HG03175 (cell line): ENCODE data around the gene HOXA11.

Experiments used
- ATAC-seq: cut with Tn5 transposase; IDR thresholded peaks from one replicate; pipeline ENCODE4 v1.9.1; 2021; ENCODE audit warnings: mild to moderate bottlenecking, moderate library complexity; ENCODE audit not compliant: unreplicated experiment

Gene HOXA11

GRCh38 chr7:27148756-27149641 is 36.0 kb downstream of the HOXA11 start:
- no peak for ATAC-seq

DNA sequence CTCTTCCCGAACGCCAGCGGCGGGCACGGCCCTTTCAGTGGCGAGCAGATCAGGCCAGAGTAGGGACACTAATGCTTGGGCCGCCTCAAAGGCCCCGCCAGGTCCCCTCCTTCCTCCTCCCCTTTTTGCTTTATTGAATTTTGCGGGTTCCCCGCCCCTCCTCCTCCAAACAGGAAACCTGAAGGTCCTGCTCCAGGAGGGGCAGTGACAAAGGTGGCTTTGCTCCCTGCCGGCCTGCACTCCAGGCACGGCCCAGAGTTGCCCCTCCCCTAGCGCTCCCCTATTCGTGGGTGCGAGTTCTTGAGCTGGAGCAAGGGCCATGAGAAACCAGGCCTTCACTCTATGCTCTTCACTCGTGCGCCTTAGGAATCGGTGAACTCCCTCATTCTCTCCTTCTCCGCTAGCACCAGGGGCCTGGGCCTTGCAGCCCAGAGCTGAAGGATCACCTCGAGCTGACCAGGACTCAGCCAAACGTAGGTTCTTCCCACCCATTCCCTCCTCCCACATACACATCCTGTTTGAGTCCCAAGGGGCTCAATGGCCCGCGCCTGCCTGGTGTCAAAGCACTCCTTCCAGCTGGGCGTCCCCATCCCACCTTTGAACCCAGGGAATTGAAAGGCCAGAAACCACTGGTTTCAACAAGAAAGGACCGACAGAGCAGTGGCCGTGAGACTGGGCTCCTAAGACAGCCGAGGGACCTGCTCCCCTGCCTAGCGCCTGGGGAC is 36.8 kb downstream of the HOXA11 start:
- ATAC-seq, result no peak

- no peak for ATAC-seq
These were observed 37.6 kb downstream of the HOXA11 start, which contains the start of gene HOXA6 for GRCh38 chr7:27147199-27148030. Gene HOXA6, minus strand, starts transcription at chr7:27147774. Its CDS starts 25 bp downstream, at chr7:27147749.

DNA sequence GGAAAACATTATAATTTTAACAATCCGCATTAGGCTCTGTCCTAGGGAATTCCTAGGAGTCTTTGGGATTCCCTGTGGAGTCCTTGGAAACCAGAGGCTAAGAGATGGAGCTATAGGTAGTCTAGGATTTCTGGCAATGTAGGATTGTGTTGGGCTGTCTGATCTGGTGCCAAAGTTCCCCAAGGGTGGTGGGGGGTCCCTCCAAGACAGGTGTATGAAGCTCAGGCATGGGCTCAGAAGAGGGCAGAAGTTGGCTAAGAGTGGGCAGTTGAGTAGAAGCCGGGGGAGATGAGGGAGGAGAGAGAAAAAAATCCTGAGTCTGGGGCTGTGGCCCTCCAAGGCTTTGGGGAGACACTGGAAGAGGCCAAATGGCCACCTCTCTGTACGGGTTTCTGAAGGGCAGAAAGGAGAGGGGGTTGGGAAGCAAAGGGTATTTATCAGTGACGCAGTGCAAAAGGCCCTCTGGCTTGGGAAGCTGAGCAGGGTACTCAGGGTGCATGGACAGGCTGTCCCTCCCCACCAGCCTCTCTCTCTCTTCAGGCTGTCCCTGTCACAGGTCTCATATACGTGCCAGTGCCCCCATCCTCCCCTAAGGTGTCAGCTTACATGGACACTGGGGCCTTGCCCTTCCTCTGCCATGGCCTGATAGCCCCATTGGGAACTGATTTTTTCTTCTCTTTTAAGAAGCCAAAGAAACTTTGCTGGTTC is 38.4 kb downstream of the HOXA11 start:
- ATAC-seq, result no peak

GRCh38 chr7:27145914-27146412 is 39.1 kb downstream of the HOXA11 start:
- ATAC-seq, result no peak

GRCh38 chr7:27145165-27145913 is 39.7 kb downstream of the HOXA11 start:
- no peak for ATAC-seq

DNA sequence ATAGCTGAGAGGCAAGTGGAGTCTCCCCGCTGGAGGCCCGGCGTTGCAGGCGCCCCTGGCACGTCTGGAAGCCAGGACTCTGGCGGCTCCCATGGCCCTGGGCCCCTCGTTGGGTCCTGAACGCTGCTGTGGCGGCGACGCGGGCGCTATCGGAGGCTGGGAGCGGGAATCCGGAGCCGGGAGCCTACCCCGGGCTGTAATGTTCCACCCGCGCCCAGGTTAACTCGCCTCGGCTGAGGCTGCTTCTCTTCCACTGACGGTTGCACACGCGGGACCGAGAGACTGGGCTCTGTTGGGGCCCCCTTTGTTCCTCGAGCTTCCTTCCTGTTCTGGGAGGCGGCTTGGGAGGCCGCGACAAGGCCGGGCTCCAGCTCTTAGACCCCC is 40.3 kb downstream of the HOXA11 start:
- no peak for ATAC-seq

- ATAC-seq, result no peak
These were observed 40.9 kb downstream of the HOXA11 start for GRCh38 chr7:27143950-27144780.

DNA sequence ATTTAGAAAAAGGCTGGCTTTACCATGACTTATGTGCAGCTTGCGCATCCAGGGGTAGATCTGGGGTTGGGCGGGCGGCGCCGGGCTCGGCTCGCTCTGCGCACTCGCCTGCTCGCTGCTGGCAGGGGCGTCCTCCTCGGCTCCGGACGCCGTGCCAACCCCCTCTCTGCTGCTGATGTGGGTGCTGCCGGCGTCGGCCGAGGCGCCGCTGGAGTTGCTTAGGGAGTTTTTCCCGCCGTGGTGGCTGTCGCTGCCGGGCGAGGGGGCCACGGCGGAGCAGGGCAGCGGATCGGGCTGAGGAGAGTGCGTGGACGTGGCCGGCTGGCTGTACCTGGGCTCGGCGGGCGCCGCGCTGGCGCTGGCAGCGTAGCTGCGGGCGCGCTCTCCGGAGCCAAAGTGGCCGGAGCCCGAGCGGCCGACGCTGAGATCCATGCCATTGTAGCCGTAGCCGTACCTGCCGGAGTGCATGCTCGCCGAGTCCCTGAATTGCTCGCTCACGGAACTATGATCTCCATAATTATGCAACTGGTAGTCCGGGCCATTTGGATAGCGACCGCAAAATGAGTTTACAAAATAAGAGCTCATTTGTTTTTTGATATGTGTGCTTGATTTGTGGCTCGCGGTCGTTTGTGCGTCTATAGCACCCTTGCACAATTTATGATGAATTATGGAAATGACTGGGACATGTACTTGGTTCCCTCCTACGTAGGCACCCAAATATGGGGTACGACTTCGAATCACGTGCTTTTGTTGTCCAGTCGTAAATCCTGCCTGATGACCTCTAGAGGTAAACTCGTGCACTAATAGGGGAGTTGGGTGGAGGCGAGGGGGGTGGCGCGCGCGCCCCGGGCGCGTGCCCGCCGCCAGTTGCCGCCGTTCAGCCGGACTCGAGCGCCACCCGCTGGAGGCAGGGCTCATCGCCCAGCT is 41.7 kb downstream of the HOXA11 start, which contains the start of gene HOXA5:
Gene HOXA5, minus strand, starts transcription at position 659 of the 927 bp plus-strand sequence. Its CDS starts 74 bp downstream, at position 585.
- peak; percentile 71 for ATAC-seq

DNA sequence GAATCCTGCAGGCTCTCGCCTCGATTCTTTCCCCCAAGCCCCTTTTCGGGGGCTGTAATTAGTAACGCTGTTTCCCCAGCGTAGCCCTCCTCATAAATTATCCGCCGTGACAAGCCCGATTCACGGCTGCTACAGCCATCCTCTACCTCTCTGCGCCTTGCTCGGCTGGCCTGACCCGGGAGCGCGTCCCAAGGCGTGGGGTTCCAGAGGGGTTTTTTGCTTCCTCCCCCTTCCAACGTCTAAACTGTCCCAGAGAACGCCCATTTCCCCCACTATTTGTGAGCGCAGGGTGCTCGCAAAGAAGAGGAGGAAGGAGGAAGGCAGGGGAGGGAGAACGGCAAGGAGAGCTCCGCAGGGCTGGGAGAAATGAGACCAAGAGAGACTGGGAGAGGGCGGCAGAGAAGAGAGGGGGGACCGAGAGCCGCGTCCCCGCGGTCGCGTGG is 42.4 kb downstream of the HOXA11 start:
- ATAC-seq, result no peak

DNA sequence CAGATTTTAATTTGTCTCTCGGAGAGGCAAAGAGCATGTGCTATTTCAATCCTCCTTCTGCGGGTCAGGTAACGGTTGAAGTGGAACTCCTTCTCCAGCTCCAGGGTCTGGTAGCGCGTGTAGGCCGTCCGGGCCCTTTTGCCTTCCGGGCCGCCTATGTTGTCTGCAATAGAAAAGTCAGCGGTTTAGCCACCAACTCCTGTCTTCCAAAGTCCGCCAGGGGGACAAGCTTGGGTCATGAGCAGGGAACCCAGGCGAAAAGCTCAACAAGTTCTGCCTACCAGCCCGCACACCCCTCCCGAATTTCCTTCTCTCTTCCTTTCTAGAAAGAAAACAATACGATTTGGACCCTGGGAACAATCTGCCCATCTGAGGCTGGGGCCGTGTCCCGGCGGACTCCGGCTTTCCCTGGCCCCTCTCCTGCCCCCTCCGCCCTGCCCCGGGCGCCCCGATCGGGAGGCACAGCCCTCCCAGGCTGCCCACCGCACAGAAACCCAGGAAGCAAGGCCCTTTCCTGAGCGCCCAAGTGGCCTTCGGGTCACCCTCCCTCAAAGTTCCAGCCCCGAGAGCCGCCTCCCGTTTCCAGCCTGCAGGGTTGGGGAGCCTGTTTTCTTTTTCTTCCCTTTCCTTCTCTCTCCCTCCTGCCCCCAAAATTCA is 43.0 kb downstream of the HOXA11 start:
- ATAC-seq, result no peak

- no peak for ATAC-seq
These were observed 43.7 kb downstream of the HOXA11 start for GRCh38 chr7:27141137-27141922.

GRCh38 chr7:27140126-27140857 is 44.7 kb downstream of the HOXA11 start:
- ATAC-seq, result no peak

DNA sequence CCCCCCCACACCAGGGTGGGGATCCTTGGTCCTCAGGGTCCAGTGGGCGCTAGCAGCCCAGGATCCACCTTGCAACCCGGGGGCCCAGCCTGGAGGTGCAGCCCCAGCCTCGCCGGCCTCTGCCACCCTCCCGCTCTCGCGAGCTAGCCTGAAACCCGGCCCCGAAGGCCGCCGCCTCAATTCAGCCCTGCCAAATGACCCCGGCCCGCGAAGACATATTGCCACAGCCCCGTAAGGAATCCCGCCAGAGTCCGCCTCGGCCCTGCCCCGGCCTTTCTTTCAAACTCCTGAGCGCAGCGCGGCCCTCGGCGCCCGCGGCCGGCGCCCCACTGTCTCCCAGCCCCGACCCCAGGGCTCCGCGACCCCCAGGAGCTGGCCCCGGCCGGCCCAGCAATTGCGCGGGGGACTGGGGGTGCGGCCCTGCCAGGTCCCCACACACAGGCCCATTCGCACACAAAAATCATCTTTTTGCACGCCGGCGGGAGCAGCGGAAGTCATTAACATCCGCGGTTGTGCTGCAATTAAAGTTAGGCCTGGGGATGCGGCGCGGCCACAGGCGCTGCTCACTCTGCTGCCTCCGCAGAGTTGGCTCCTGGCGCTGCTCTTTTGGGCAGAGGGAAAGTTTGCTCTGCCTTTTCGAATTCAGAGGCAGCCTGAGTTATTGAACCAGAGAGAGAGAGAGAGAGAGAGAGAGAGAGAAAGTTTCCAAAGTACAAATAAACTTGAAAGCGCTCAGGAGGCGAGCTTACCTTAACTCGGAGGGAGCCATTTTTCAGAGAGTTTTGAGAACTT is 45.5 kb downstream of the HOXA11 start:
- no peak for ATAC-seq

DNA sequence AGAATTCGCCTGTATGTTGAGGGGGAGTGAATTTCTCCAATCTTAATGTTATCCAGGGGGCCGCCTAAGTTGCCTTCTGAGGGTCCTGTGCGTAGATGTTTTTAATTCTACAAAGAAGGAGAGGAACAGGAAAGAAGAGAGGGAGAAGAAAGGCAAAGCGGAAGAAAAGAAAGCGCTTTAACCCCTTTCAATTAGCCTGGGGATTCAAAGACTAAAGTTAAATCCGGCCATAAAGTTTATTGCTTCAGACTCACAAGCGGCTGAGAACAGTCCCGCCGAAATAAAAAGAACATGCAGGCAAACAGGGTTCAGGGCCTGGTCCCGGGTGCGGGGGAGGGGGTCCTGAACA is 46.1 kb downstream of the HOXA11 start:
- ATAC-seq, result no peak
